Hepatocyte (in vitro differentiated cells): ENCODE data around the gene TMEM258. TPM values are rescaled to one million over a fixed set of nuclear protein-coding genes. Genes with fewer than 3 reads are reported as not detected.

Experiments used
- DNase-seq: peaks from one replicate; pipeline ENCODE4 v3.0.0-alpha.2; 2016; ENCODE audit warnings: low spot score
- H2AFZ ChIP-seq: fragments of 200-600 bp; sonication (generic); 2 replicates; pipeline ENCODE4 v1.6.0; 2016; ENCODE audit warnings: antibody characterized with exemption, mild to moderate bottlenecking
- H3K27ac ChIP-seq: fragments of 200-600 bp; sonication (generic); 2 replicates; pipeline ENCODE4 v1.5.1; 2016; ENCODE audit warnings: mild to moderate bottlenecking
- H3K27me3 ChIP-seq: fragments of 200-600 bp; sonication (generic); 2 replicates; pipeline ENCODE4 v1.6.1; 2016
- H3K36me3 ChIP-seq: fragments of 200-600 bp; sonication (generic); replicated peaks from 2 replicates; pipeline ENCODE4 v1.5.1; 2016; ENCODE audit warnings: low read depth; ENCODE audit not compliant: insufficient read depth
- H3K4me1 ChIP-seq: fragments of 200-600 bp; sonication (generic); 2 replicates; pipeline ENCODE4 v1.5.1; 2016; ENCODE audit warnings: mild to moderate bottlenecking, moderate library complexity; ENCODE audit not compliant: insufficient read depth
- H3K4me2 ChIP-seq: fragments of 200-600 bp; sonication (generic); 2 replicates; pipeline ENCODE4 v1.6.0; 2016
- H3K4me3 ChIP-seq: fragments of 200-600 bp; sonication (generic); 2 replicates; pipeline ENCODE4 v1.5.1; 2016; ENCODE audit warnings: mild to moderate bottlenecking
- H3K79me2 ChIP-seq: fragments of 200-600 bp; sonication (generic); 2 replicates; pipeline ENCODE4 v1.6.0; 2017; ENCODE audit warnings: mild to moderate bottlenecking
- H3K9me2 ChIP-seq: fragments of 200-600 bp; sonication (generic); replicated peaks from 2 replicates; pipeline ENCODE4 v1.6.0; 2017; ENCODE audit warnings: mild to moderate bottlenecking; ENCODE audit not compliant: insufficient read depth
- H3K9me3 ChIP-seq: fragments of 200-600 bp; sonication (generic); 2 replicates; pipeline ENCODE4 v1.5.1; 2016; ENCODE audit warnings: low read depth, mild to moderate bottlenecking
- H4K20me1 ChIP-seq: fragments of 200-600 bp; sonication (generic); 2 replicates; pipeline ENCODE4 v1.6.0; 2016; ENCODE audit warnings: mild to moderate bottlenecking; ENCODE audit not compliant: insufficient read depth, poor library complexity, severe bottlenecking
- CTCF ChIP-seq: fragments of 200-600 bp; sonication (generic); IDR thresholded peaks from 2 replicates; pipeline ENCODE4 v1.5.1; 2016; ENCODE audit warnings: antibody characterized with exemption, mild to moderate bottlenecking; ENCODE audit not compliant: poor library complexity
- EZH2 ChIP-seq: fragments of 200-600 bp; sonication (generic); IDR thresholded peaks from 2 replicates; pipeline ENCODE4 v1.6.1; 2016; ENCODE audit warnings: antibody characterized with exemption, mild to moderate bottlenecking, borderline replicate concordance
- EZH2phosphoT487 ChIP-seq: fragments of 200-600 bp; sonication (generic); IDR thresholded peaks from one replicate; pipeline ENCODE4 v1.6.1; 2018; ENCODE audit warnings: antibody characterized with exemption, mild to moderate bottlenecking, low read depth, moderate library complexity; ENCODE audit not compliant: unreplicated experiment, severe bottlenecking
- WGBS: methylation state at CpG from one replicate; pipeline ENCODE4 v1.1.6; 2016; ENCODE audit warnings: low lambda C conversion rate; ENCODE audit errors: missing lambda C conversion rate; 5-methylcytosine and 5-hydroxymethylcytosine counted together
- microRNA counts: library from miRNA; unstranded; fragments of <30 nt; microRNA quantifications from one replicate; lab custom pipeline; 2017
- polyA plus RNA-seq: library from polyadenylated mRNA; unstranded; fragments of >200 nt; fragmentation: Nextera tagmentation; extraction: Ambion mirVana; gene quantifications from 2 replicates; pipeline ENCODE4 v1.2.1, GENCODE V29; 2016
- total RNA-seq: library from RNA; depleted of rRNA; stranded (reverse); fragments of >200 nt; gene quantifications from 2 replicates; pipeline ENCODE4 v1.2.3, GENCODE V29; 2014

Gene TMEM258
- total and polyA plus RNA-seq, 2 experiments from 2014 or later: 64.7 to 253 TPM

GRCh38 chr11:61742391-61742790, 50.0 kb downstream of the TMEM258 start:
- TF ChIP-seq CTCF (no peak), EZH2phosphoT487 (no peak), EZH2 (no peak)
- peaks cover 4% of the 10 kb centered on the region for H3K4me1 ChIP-seq

GRCh38 chr11:61739966-61740365, 52.4 kb downstream of the TMEM258 start:
- WGBS: 72% methylated on average over 7 of the region's 7 CpGs
- H3K27ac ChIP-seq: no peak overlapping the region
- no peak overlapping the region for H3K4me3 ChIP-seq
- H3K9me2 ChIP-seq: no peaks in the 10 kb centered on the region
- no peak overlapping the region for H3K4me2 ChIP-seq
- TF ChIP-seq EZH2phosphoT487 (no peak), CTCF (no peak), EZH2 (no peak)
- no peak overlapping the region for H2AFZ ChIP-seq
- no peaks in the 10 kb centered on the region for H3K27me3 ChIP-seq
- H3K9me3 ChIP-seq: no peaks in the 10 kb centered on the region
- no peaks in the 10 kb centered on the region for H3K4me1 ChIP-seq
- no peaks in the 10 kb centered on the region for H3K79me2 ChIP-seq
- H4K20me1 ChIP-seq: no peaks in the 10 kb centered on the region
- no peak for DNase-seq
- H3K36me3 ChIP-seq: no peaks in the 10 kb centered on the region

More at GRCh38 chr11:61742391-61742790, 50.0 kb downstream of the TMEM258 start:
- Histone ChIP-seq H3K36me3 (no peaks in the 10 kb centered on the region), H3K4me2 (no peak overlapping the region), H3K9me3 (no peaks in the 10 kb centered on the region), H3K4me3 (no peak overlapping the region), H3K79me2 (no peaks in the 10 kb centered on the region), H3K27me3 (no peaks in the 10 kb centered on the region), H2AFZ (no peak overlapping the region), H4K20me1 (no peaks in the 10 kb centered on the region), H3K27ac (no peak overlapping the region), H3K9me2 (no peaks in the 10 kb centered on the region)
- DNase-seq: no peak
- 95% methylated on average over 7 of the region's 7 CpGs for WGBS

GRCh38 chr11:61739413-61739812, 53.0 kb downstream of the TMEM258 start:
- H3K79me2 ChIP-seq: no peaks in the 10 kb centered on the region
- H3K27ac ChIP-seq: no peak overlapping the region
- no peaks in the 10 kb centered on the region for H3K27me3 ChIP-seq
- H3K4me1 ChIP-seq: no peaks in the 10 kb centered on the region
- no peaks in the 10 kb centered on the region for H4K20me1 ChIP-seq
- TF ChIP-seq CTCF (no peak), EZH2phosphoT487 (no peak), EZH2 (no peak)
- no peaks in the 10 kb centered on the region for H3K36me3 ChIP-seq
- no peak for DNase-seq
- 94% methylated on average over 14 of the region's 15 CpGs for WGBS
- H3K4me2 ChIP-seq: no peak overlapping the region
- H3K4me3 ChIP-seq: no peak overlapping the region
- H2AFZ ChIP-seq: no peak overlapping the region
- no peaks in the 10 kb centered on the region for H3K9me2 ChIP-seq
- H3K9me3 ChIP-seq: no peaks in the 10 kb centered on the region

MicroRNAs encoded within 50 kb of the gene (microRNA counts, 767-probe panel; counts per million panel counts)
- microRNA hsa-miR-1908 (lab: Ali Mortazavi, UCI) (not detected), microRNA hsa-miR-611 (lab: Ali Mortazavi, UCI) (not detected)

Other genes starting within 250 kb of the TMEM258 start
- 13.5 and 15.5 TPM in 2 replicates for gene SYT7, start 211.5 kb downstream of the TMEM258 start, total RNA-seq
- gene SYT7, start 211.5 kb downstream of the TMEM258 start, polyA plus RNA-seq: 8.7 and 11.3 TPM in 2 replicates
- 5.5 and 8.9 TPM in 2 replicates for gene DAGLA, start 112.2 kb downstream of the TMEM258 start, total RNA-seq
- gene DAGLA, start 112.2 kb downstream of the TMEM258 start, polyA plus RNA-seq: 7.4 and 8.3 TPM in 2 replicates
- gene MYRF, start 40.0 kb downstream of the TMEM258 start, total RNA-seq: 42.2 and 57.3 TPM in 2 replicates
- 96.7 and 115 TPM in 2 replicates for gene MYRF, start 40.0 kb downstream of the TMEM258 start, polyA plus RNA-seq
- 14.2 and 15.4 TPM in 2 replicates for gene FEN1, start 312 bp upstream of the TMEM258 start, total RNA-seq
- gene FEN1, start 312 bp upstream of the TMEM258 start, polyA plus RNA-seq: 13.6 and 21.0 TPM in 2 replicates
- gene FADS1, start 24.4 kb upstream of the TMEM258 start, total RNA-seq: 151 and 159 TPM in 2 replicates
- 218 and 230 TPM in 2 replicates for gene FADS1, start 24.4 kb upstream of the TMEM258 start, polyA plus RNA-seq
- 256 and 317 TPM in 2 replicates for gene FADS2, start 35.7 kb upstream of the TMEM258 start, total RNA-seq
- gene FADS2, start 35.7 kb upstream of the TMEM258 start, polyA plus RNA-seq: 277 and 356 TPM in 2 replicates
- gene FADS3, start 98.9 kb upstream of the TMEM258 start, total RNA-seq: 19.4 and 25.0 TPM in 2 replicates
- 36.0 and 37.0 TPM in 2 replicates for gene FADS3, start 98.9 kb upstream of the TMEM258 start, polyA plus RNA-seq
- 9.1 and 10.8 TPM in 2 replicates for gene RAB3IL1, start 125.0 kb upstream of the TMEM258 start, total RNA-seq
- gene RAB3IL1, start 125.0 kb upstream of the TMEM258 start, polyA plus RNA-seq: 15.4 and 18.6 TPM in 2 replicates
- 3.5 and 4.7 TPM in 2 replicates for gene BEST1, start 157.8 kb upstream of the TMEM258 start, total RNA-seq
- 5.7 and 6.9 TPM in 2 replicates for gene BEST1, start 157.8 kb upstream of the TMEM258 start, polyA plus RNA-seq
- gene FTH1, start 175.0 kb upstream of the TMEM258 start, total RNA-seq: 1,071 and 1,519 TPM in 2 replicates
- 8,379 and 8,694 TPM in 2 replicates for gene FTH1, start 175.0 kb upstream of the TMEM258 start, polyA plus RNA-seq